ENCODE data around the gene LRP1B.
"Not testable (repeated sequence)": the region's sequence is repeated elsewhere in the genome, so short reads cannot be mapped to it uniquely, and the experiment has no call there.

The LRP1B gene

GRCh38 chr2:141195087-141195486, 935.7 kb downstream of the LRP1B start:
- no peak for DNase-seq (ENCODE audit: low read depth in 1 of 2, low spot score in 1 of 2)

GRCh38 chr2:141187075-141187439, 943.8 kb downstream of the LRP1B start:
- DNase-seq (ENCODE audit: low read depth in 1 of 2, low spot score in 1 of 2), result no peak

- no peak for DNase-seq (ENCODE audit: low read depth in 1 of 2, low spot score in 1 of 2)
Measured at GRCh38 chr2:141186413-141187074, 944.3 kb downstream of the LRP1B start.

- DNase-seq (ENCODE audit: low read depth in 1 of 2, low spot score in 1 of 2), result no peak
Measured at GRCh38 chr2:141182246-141182645, 948.6 kb downstream of the LRP1B start.

GRCh38 chr2:141169117-141169516, 961.7 kb downstream of the LRP1B start:
- DNase-seq (ENCODE audit: low read depth in 1 of 2, low spot score in 1 of 2), result not testable (repeated sequence)

GRCh38 chr2:141162314-141162713, 968.5 kb downstream of the LRP1B start:
- no peak for DNase-seq (ENCODE audit: low read depth in 1 of 2, low spot score in 1 of 2)

GRCh38 chr2:141151611-141152286, 979.1 kb downstream of the LRP1B start:
- no peak for DNase-seq (ENCODE audit: low read depth in 1 of 2, low spot score in 1 of 2)

- DNase-seq (ENCODE audit: low read depth in 1 of 2, low spot score in 1 of 2), result no peak
Measured at GRCh38 chr2:141142025-141142424, 988.8 kb downstream of the LRP1B start.

GRCh38 chr2:141137122-141137693, 993.6 kb downstream of the LRP1B start:
- no peak for DNase-seq (ENCODE audit: low read depth in 1 of 2, low spot score in 1 of 2)

GRCh38 chr2:141133883-141134282, 996.9 kb downstream of the LRP1B start:
- no peak for DNase-seq (ENCODE audit: low read depth in 1 of 2, low spot score in 1 of 2)

GRCh38 chr2:141125432-141125831, 1005.4 kb downstream of the LRP1B start:
- no peak for DNase-seq (ENCODE audit: low read depth in 1 of 2, low spot score in 1 of 2)

GRCh38 chr2:141118836-141119235, 1012.0 kb downstream of the LRP1B start:
- no peak for DNase-seq (ENCODE audit: low read depth in 1 of 2, low spot score in 1 of 2)

- no peak for DNase-seq (ENCODE audit: low read depth in 1 of 2, low spot score in 1 of 2)
Measured at GRCh38 chr2:141113301-141113700, 1017.5 kb downstream of the LRP1B start.

- DNase-seq (ENCODE audit: low read depth in 1 of 2, low spot score in 1 of 2), result no peak
Measured at GRCh38 chr2:141109633-141110032, 1021.2 kb downstream of the LRP1B start.

- DNase-seq (ENCODE audit: low read depth in 1 of 2, low spot score in 1 of 2), result no peak
Measured at GRCh38 chr2:141105763-141106162, 1025.1 kb downstream of the LRP1B start.

- DNase-seq (ENCODE audit: low read depth in 1 of 2, low spot score in 1 of 2), result no peak
Measured at GRCh38 chr2:141103216-141103615, 1027.6 kb downstream of the LRP1B start.

- no peak for DNase-seq (ENCODE audit: low read depth in 1 of 2, low spot score in 1 of 2)
Measured at GRCh38 chr2:141079231-141079630, 1051.6 kb downstream of the LRP1B start.

- no peak for DNase-seq (ENCODE audit: low read depth in 1 of 2, low spot score in 1 of 2)
Measured at GRCh38 chr2:141075753-141076152, 1055.1 kb downstream of the LRP1B start.

- DNase-seq (ENCODE audit: low read depth in 1 of 2, low spot score in 1 of 2), result no peak
Measured at GRCh38 chr2:141068053-141068682, 1062.6 kb downstream of the LRP1B start.

- DNase-seq (ENCODE audit: low read depth in 1 of 2, low spot score in 1 of 2), result no peak
Measured at GRCh38 chr2:141065042-141065441, 1065.8 kb downstream of the LRP1B start.

GRCh38 chr2:141063406-141063805, 1067.4 kb downstream of the LRP1B start:
- no peak for DNase-seq (ENCODE audit: low read depth in 1 of 2, low spot score in 1 of 2)

GRCh38 chr2:141062443-141062842, 1068.4 kb downstream of the LRP1B start:
- no peak for DNase-seq (ENCODE audit: low read depth in 1 of 2, low spot score in 1 of 2)

Data from activated CD4-positive, alpha-beta T cell treated with anti-CD3 and anti-CD28 coated beads, Interleukin-2, amount 50 U/mL, for 24 hours (primary cell).